Measurements from ENCODE around the gene ADAMTSL4.

GRCh38 chr1:150552128-150552910 lies 3.1 kb downstream of the ADAMTSL4 start:
- TF ChIP-seq POLR2A (IDR thresholded peaks at IDR 0.05) (peak in 1 of 2 donors; percentile 3), POLR2AphosphoS5 (IDR thresholded peaks at IDR 0.05; ENCODE audit: insufficient read depth in 1 of 2, low read depth in 1 of 2) (peak; percentile 82 to 90)
- TF ChIP-seq, protein P1, sequence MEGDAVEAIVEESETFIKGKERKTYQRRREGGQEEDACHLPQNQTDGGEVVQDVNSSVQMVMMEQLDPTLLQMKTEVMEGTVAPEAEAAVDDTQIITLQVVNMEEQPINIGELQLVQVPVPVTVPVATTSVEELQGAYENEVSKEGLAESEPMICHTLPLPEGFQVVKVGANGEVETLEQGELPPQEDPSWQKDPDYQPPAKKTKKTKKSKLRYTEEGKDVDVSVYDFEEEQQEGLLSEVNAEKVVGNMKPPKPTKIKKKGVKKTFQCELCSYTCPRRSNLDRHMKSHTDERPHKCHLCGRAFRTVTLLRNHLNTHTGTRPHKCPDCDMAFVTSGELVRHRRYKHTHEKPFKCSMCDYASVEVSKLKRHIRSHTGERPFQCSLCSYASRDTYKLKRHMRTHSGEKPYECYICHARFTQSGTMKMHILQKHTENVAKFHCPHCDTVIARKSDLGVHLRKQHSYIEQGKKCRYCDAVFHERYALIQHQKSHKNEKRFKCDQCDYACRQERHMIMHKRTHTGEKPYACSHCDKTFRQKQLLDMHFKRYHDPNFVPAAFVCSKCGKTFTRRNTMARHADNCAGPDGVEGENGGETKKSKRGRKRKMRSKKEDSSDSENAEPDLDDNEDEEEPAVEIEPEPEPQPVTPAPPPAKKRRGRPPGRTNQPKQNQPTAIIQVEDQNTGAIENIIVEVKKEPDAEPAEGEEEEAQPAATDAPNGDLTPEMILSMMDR (IDR thresholded peaks at IDR 0.05): no peak

All from vagina (tissue), 2 donors.